Liver (tissue), 3 donors: ENCODE results near the gene ASB7.

Experiments
- ATF3 ChIP-seq: IDR thresholded peaks from 2 replicates; pipeline ENCODE4 v1.6.1; 2016; ENCODE audit warnings: antibody characterized with exemption
- CTCF ChIP-seq: fragments of 150-350 bp; IDR thresholded peaks from 2 replicates; pipeline ENCODE4 v1.5.1; 2017; ENCODE audit warnings: improper control_type of control experiment, low read depth, low read length; ENCODE audit not compliant: missing input control
- GABPA ChIP-seq, 2 donors: IDR thresholded peaks in 1 of 2; conservative IDR thresholded peaks in 1 of 2; 2 replicates each; pipeline ENCODE4 v1.6.1; 2016; ENCODE audit warnings: antibody characterized with exemption in 2 of 2, mild to moderate bottlenecking in 1 of 2, moderate library complexity in 1 of 2
- MAX ChIP-seq: IDR thresholded peaks from 2 replicates; pipeline ENCODE4 v1.6.1; 2016; ENCODE audit warnings: antibody characterized with exemption
- RAD21 ChIP-seq, 2 donors: IDR thresholded peaks; 2 replicates each; pipeline ENCODE4 v1.6.1; 2016; ENCODE audit warnings: antibody characterized with exemption in 2 of 2, mild to moderate bottlenecking in 2 of 2
- REST ChIP-seq: IDR thresholded peaks from 2 replicates; pipeline ENCODE4 v1.6.1; 2016; ENCODE audit warnings: antibody characterized with exemption, mild to moderate bottlenecking
- RXRA ChIP-seq, 2 donors: IDR thresholded peaks; 2 replicates each; pipeline ENCODE4 v1.6.1; 2017 to 2018; ENCODE audit warnings: antibody characterized with exemption in 2 of 2, mild to moderate bottlenecking in 1 of 2
- SP1 ChIP-seq: IDR thresholded peaks from 2 replicates; pipeline ENCODE4 v1.6.1; 2018; ENCODE audit warnings: antibody characterized with exemption, mild to moderate bottlenecking
- TAF1 ChIP-seq: conservative IDR thresholded peaks from 2 replicates; pipeline ENCODE4 v1.6.1; 2016; ENCODE audit warnings: antibody characterized with exemption, mild to moderate bottlenecking
- YY1 ChIP-seq: IDR thresholded peaks from 2 replicates; pipeline ENCODE4 v1.6.1; 2016; ENCODE audit warnings: antibody characterized with exemption, mild to moderate bottlenecking
- ZBTB33 ChIP-seq: IDR thresholded peaks from 2 replicates; pipeline ENCODE4 v1.6.1; 2016; ENCODE audit warnings: antibody characterized with exemption
- donor health status: healthy.
- donor health status: healthy.

GRCh38 chr15:100565591-100565990, 36.8 kb upstream of the ASB7 start:
- TF ChIP-seq GABPA (IDR thresholded peaks at IDR 0.05 in 1 of 2, conservative IDR thresholded peaks at IDR 0.05 in 1 of 2) (no peak), CTCF (no peak), REST (no peak), ATF3 (no peak), ZBTB33 (no peak), MAX (no peak), TAF1 (no peak), RXRA (IDR thresholded peaks at IDR 0.05) (no peak), YY1 (no peak), RAD21 (IDR thresholded peaks at IDR 0.05) (no peak), SP1 (no peak)
